NCI-H446 treated with DMSO at 0.1 percent for 48 hours (cell line): ENCODE data around the gene PTPRJ.

Experiments used
- DNase-seq: peaks from one replicate; lab custom pipeline; 2025; lab: John Stamatoyannopoulos, UW

PTPRJ gene

DNA sequence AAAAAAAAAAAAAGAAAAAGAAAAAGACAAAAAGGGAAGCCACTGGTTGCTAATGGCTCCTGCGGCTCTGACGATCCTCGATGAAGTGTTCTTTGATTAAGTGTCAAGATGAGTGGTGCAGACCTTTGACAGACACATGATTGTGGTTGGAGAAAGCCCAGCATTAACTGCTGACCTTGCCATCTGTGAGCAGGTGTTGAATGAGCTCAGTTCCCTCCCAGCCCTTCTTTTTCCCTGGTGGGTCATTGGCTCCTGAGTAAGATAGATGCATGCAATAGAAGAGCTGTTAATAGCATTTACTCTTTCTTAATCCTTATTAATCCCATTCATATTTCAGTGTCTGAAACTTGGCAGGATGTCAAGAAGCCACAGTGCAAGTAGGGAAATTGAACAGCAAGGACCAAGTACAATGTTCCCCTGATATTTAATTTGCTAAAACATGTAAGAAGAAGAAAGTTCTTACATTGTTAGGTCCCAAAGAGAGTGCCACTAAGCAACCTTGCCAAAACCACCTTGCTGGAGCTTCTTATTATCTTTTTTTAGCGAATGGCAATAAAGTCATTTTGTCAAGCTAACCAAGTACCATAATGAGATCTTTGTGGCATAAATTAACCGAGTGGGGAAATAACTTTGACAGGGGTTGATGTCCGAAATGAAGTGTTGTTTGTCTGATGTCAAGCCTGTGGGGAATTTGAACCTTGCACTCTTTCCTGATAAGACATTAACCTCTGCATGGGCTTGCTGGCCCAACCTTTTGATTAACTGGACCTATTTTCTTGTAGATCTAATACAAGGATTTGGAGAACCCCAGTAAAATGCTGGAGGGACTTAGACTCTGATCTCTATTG is 113.7 kb downstream of the PTPRJ start:
- DNase-seq: peak; percentile 57

DNA sequence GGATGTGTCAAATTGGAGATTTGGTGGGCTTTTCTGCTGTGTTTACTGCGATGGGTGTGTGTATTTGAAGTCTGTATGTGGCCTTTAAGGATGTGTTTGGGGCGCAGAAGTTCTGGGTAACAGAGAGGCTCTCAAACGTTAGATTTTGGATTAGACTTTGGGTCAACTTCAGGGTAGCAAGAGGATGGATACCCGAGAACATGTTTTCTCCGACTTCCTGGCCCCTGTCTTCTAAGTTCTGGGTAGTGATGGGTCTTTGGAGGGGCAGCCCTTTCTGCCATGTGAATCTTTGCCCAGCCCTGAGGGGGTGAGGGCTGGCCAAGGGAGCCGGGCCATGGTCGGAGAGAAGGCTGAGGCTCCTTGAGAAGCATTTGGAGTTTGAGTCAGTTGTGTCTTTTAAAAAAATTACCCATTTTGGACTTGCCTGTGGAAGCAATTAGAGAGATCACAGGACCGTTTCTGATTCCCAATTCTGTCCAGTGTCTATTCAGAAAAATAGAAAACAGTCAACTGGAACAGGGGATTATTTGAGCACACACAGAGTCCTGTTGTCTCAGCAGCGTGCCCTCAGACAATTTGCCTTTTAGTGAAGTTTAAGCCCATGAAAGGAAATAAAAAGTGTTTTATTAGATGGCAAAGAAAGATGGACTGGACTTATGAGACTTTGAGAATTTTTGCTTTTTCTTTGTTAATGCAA is 114.4 kb downstream of the PTPRJ start:
- no peak for DNase-seq

DNA sequence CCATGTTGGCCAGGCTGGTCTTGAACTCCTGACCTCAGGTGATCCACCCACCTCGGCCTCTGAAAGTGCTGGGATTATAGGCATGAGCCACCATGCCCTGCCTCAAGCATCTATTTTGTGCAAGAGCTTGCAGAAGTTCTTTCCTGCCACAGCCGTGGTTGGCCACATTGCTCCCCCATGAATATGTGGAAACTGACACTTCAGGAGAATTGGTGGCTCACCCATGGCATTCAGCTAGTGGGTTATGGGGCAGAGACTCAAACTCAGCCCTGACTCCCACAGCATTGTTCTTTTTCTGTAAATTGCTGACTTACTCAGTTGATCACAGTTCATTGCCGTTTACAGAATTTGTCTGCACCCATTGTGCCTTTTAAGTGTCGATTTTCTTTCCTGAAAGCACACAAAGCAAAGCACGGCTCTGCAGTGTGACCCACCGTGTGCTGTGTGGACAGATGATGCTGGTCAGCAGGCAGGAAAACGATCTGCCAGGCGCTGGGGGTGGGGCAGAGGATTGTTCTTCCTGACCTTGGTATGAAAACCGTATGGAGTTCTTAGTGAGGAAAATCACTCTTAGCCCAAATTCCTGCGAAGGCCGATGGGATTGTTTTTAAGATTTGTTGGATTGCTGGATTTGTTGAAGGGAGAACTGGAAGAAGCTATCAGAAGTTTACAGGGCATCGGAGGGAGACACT is 115.6 kb downstream of the PTPRJ start:
- DNase-seq: no peak

DNA sequence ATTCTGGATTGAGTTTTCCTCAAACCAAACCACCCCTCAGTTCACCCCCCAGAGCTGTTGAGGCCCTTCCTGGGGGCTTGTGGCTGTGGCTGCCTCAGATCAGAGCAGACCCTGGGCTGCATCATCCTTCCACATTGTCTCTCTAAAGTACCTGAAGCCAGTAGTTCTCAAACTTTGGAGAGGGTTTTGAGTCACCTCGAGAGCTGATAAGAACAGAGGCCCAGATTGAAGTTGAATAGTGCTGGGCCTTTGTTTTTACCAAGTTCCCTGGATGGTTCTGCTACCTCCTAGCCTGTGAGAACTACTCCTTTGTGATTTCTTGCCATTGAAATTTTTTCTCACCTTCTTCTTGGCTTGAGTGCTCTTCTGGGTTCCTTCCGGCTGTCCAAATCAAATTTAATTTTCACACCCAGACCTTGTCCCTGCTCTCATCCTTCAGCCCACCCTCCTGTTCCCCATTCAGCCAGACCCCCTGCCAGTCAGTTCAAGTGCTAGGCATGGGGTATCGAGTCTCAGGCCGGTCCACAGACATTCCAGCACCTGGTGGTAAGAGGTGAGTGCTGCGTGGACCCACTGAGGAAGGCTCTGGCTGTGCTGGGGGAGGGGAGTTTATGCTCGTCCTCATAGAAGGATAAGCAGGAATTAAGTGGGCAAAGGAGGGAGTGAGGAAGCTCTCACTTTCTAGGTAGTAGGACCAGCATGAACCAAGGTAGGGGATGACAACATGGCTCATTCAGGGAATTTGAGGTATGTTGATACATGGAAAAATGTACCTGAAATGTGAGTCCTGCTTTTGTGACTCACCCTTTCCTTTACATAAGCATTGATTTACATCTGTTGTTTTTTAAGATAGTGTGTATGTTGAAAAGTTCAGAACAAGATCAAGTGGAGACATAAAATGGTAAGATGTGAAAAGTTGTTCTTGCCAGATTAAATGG is 116.5 kb downstream of the PTPRJ start:
- DNase-seq: no peak

DNA sequence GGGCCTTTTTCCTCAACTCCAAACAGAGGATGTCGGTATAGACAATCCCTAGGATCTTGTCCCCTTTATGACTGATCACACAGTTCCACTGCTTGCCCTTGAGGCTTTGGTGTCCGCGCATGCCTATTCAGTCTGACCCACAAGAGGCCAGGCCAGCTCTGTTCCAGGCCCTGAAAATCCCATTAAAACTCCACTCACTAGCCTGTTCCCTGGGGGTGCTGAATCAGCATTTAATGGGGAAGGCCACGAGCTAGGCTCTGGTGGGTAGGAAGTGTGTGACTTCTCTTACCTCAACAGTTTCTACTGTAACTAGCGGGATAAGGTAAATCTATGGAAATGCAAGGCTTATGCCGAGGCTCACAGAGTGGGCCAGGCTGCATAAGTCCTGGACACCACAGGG is 117.7 kb downstream of the PTPRJ start:
- DNase-seq: no peak

DNA sequence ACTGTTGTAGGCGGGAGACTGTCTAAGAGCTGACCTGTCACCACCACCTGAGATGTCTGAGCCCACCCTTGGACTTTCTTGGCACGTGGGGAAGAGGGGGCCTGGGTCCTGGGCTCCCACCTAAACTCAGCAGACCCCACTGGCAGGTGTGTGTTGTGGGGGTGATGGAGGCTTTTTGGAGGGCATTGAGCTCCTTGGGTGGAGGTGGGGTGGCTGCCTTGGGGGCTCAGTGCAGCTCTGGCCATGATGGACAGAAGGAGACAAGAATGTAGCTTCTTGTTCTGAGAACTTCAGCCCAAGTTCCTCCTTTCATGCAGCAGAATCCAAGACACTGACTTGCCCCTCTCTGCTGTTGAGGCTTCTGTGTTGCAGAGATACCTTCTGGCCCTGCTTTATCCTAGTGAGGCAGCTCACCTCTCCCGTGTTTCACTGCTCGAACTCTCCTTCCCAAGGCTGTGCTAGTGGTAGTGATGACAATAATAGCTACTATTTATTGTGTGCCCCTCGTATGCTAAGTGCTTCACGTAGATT is 119.6 kb downstream of the PTPRJ start:
- no peak for DNase-seq

DNA sequence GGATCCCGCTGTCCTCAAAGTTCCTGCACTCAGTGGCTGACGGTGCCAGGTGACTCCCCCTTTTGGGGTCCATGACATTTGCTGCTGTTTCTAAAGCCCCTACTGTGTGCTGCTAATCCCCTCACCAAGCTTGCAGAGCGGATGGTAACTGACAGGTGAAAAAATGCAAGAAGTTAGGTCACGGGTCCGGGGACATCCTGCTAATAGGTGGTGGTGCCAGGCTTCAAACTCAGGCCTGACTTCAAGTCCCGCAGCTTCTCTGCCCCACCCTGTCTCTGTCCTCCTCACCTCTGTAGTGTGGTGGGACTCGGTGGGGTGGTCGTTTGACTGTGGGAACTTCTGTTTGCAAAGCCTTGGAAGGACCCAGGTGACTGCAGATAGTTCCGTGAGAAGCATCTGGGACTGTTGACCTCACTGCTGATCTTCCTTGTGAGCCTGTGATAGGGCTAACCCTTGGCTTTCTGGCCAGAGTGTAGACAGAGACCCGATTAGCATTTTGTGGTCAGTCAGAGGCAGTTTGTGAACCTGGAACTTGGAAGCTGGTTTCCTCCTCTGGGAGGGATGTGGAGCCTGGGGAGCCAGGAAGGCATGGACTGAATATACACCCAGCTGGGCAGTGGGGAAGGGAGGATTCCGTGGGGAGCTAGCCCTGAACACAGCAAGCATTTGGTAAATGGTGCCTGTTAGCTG is 120.8 kb downstream of the PTPRJ start:
- DNase-seq: no peak

DNA sequence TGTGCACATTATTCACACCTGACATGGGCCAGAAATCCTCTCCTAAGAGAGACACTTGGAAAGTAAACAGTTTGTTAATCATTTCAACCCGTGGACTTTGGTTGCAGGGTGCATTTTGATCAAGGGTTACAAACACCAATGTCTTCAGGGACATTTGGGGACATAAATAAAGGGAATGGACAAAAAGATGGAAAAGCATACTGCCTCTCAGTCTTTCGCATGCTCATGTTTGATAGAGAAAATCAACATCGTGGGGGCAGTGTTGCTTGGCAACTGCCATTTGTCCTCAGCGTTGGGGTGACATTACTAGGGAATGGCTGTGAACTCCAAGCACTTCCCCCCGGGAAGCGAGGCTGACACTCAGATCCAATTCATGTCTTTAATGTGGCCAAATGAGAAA is 121.6 kb downstream of the PTPRJ start:
- DNase-seq: no peak

DNA sequence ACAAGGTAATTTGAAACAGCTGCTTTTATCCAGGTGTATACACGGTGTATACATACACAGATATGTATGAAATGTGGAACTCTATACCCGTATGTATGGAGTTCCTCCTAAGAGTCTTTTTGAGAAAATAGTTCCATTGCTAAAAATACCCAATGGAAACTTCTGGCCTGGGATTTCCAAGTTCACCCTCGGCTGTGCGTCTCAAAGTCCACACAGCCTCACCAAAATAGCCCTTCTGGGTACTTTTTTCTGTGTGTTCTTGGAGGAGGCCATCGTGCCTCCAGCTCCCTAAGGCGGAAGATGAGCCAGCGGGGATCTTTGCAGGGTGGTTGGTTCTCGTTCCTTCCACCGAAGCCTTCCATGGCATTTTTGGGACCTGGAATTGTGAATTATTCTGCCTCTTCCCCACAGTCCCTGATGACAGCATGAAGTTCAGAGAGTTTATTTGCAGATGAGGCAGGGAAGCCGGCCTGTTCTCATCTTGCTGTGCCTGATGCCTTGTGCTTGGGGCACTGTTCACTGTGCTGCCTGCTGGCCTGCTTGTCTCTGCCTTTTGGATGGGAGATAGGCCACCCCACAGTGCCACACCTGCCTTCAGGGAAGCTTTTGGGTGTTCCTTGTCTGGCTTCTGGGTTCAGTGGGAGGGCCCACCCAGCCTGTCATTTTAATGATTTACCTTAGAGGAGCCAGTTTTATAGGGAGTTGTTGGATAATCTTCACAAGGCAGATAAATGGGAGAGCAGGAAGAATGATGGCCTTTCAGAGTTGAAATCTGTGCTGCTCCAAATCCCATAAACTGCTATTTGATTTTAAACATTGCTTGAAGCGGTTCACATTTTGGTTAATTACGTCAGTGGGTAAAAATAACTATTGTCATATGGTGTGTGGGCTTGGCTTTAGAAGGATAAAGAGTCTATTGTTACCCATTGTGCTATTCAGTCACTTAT is 123.5 kb downstream of the PTPRJ start:
- DNase-seq: no peak

DNA sequence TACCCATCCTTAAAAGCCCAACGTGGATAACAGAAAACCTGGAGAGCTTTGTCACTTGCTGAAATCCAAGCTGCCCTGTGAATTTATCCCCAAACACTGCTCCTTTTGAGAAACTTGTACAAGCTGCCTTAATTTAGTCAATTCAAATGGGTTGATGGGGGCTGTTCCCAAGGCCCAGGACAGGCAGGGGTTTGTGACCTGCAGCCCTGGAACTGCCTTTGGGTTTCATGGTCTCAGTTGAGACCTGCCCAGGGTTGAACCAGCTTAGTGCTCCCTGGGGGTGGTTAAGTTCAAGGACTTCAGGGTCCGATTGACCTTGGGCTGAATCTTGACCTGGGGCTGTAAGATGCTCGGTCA is 124.2 kb downstream of the PTPRJ start:
- no peak for DNase-seq

DNA sequence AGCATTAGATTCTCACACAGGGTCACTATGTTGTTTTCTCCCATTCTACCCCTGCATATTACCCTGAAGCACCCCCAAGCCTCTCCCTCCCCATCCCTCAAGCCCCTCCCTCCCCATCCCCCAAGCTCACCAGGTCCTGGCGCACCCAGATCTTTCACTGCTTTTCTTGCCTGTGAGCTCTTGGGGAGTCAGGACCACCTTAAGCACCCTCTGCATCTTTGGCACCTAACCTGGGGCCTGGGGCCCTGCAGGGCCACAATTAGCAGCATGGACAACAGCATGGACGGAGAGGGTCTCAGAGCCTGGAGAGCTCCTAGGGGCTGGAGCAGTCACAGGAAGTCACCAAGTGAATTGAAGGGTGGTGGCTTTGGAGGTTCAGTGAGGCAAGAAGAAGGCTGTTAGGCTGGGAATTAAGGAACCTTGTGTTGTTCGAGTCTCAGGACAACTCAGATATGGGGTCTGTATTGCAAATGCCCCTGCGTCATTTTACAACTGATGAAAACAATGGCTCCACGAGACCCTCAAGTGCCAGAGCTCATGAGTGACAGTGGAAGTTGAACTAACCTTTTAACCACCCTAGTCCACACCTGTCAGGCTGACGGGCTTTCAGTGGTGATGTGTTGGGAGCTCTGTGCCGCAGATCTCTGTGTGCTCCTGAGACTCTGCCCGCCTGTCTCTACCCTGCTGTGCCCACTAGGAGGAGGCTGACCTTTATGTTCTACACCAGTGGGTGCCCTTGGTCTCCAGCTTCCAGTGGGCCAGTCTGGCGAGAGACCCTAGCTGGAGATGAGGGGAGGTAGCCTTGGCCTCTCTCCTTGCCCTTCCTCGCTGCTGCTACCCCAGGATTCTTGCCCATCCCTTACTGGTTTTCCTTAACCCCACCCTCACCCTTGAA is 125.0 kb downstream of the PTPRJ start:
- DNase-seq: no peak

DNA sequence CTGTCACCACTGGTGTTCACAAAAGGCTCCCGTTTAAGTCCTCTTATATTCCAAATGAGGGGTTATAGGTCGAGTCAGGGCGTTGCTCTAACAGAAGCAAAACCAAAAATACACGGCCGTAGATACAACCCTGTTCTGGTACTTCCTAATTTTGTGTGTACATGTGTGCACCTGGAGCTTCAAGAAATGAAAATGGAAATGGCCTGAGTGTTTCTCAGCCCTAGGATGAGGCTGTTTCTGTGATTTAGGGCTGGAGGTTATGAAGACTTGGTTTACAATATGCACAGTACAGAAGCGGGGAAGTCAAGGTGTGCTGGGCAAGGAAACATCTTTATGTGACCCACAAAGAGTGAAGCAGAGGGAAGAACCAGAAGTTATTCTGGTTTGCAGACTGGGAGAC is 125.8 kb downstream of the PTPRJ start:
- DNase-seq: no peak

DNA sequence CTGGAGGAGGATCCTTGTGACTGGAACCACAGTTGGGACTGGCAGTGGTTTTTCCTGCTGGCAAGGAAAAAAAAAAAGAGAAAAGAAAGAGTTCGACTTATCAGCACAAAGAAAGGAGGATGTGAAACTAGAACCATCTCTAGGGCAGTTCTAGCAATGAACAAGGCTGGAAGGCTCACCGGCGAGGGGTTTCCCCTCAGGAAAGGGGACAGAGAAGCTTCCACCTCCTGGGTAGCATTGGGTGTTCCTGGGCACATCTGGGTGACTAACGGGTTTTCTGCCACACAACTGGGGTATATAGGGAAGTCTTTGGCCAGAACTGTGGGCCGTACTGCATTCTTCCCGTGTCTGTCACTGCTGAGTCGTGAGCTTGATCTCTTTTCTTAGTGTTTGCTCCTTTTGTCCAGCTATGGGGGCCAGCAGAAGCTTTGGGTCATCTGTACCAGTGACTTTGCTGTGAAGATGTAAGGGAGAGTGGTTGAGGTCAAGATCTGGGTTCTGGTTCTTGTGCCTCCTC is 126.9 kb downstream of the PTPRJ start:
- no peak for DNase-seq

DNA sequence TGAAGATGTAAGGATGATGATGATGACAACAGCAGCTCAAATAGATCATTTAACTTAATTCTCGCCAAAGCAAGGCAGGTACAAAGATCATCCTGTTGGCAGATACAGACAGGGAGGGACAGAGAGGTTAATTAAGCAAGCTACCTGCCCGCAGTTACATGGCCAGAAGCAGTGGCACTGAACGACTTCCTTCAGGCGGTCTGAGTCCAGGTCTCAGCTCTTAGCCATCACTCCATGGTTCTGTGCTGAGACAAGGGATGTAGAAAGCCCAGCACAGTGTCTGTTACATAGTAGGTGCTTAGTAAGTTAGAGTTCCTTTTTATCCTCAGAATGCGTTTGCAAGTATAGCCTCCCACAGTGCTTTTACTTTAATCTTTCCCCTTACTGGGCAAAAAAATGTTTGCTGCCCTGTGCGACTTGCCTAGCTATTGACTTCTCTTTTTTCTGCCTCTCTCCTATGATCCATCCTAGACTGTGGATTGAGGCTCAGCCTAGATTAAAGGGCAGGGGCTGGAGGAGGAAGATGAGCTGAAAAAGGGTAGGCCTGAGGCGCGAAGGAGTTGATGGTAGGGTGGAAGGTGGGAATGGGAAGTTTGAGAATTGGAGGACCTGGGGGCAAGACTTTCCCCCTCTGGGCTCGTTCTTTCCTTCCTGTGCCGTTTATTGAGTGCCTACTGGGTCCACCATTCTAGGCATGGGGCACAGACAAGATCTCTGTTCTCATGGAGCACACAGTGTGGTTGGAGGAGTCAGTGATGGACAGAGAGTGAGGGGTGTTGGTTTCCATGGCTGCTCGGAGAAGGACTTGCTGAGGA is 128.1 kb downstream of the PTPRJ start:
- DNase-seq: no peak

DNA sequence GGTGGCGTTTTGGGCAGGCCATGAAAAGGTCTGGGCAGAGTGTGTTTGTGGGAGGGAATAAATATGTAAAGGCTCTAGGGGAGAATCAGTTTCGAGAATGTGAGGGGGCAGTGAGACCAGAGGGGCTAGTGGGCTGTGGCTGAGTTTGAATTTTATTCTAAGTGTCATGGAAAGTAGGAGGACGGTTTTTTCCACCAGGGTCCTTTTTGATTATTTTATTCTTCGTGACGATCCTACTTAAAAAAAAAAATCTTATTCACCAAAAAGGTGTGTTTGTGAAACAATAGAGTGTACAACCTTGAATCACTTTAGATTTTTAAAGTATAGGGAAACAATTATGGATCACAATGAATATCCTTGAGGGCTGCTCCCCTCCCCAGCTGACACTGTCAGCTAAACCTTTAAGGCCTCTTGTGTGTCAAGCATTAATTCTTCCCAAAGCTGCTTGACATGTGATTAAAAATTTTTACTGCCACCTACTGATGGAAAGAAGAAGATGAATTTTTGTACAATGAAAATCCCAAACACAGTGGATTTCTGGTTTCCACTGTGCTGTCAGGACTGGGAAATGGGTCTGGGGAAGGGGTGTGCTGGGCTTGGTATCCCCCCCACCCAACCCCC is 128.8 kb downstream of the PTPRJ start:
- DNase-seq: peak; percentile 57

DNA sequence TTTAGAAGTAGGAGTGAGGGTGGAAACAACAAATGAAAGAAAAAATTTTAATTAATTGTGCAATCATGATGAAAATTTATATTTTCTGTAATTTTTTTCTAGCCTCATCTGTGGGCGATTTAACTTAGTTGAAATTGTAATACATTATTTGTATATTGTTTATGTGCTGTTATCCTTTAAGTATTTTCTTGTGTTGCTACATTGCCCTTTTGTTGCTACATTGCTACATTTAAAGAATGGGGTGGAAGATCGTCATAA is 130.1 kb downstream of the PTPRJ start:
- no peak for DNase-seq

DNA sequence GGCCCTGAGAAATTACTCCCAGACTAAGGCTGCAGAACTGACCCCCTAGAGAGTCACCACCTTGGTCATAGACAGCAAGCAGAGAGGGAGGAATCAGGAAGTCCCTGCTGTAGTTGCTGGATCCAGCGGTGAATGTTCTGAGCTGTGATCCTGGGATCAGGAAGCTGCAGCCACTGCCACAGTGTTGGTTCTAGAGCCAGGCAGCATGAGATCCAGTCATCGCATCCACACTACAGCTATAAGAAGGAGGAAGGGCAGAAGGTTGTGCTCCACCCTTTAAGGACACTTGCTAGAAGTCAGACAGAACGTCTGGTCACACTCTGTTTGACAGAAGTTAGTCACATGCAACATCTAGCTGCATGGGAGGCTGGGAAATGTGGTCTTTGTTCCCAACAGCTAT is 131.5 kb downstream of the PTPRJ start:
- DNase-seq: no peak

DNA sequence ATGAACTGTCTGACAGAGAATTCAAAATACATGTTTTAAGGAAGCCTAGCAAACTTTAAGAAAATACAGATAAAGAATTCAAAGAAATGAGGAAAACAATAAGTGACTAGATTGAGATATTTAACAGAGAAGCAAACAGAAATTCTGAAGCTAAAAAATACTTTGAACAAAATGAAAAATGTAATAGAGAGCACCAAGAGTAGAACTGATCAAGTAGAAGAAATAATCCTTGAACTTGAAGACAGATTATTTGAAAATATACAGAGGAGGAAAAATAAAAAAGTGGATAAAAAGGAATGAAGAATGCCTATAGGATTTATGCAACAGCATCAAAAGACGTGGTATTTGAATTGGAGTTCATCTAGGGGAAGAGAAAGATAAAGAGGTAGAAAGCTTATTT is 134.4 kb downstream of the PTPRJ start:
- no peak for DNase-seq
